ENCODE results near the gene TBC1D9.

The TBC1D9 gene

DNA sequence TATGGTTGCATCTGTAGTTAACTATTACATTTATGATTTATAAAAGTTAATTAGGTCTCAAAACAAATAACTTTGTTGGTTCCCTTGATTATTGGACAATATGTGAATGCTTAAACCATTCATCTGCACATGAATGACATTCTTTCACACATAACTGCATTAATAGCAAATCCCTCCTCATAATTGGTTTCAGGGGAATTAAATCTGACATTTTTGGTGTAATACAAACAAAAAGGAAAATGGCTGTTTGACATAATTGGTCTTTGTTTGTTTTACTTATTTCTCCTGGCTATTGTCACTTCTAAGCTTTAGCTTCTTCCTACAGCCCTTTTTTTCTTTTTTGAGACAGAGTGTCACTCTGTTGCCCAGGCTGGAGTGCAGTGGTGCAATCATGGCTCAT lies 71.9 kb downstream of the TBC1D9 start:
- Histone ChIP-seq H3K4me2 (ENCODE audit: insufficient read depth, low read length, poor library complexity, severe bottlenecking) (no peak overlapping the region), H3K27ac (replicated peaks; ENCODE audit: low read length) (no peak overlapping the region), H4K8ac (ENCODE audit: low read depth, low read length) (no peak overlapping the region), H3K9me3 (replicated peaks in 1 of 2; ENCODE audit: control insufficient read depth in 2 of 2, insufficient read depth in 1 of 2, low read depth in 1 of 2, low read length in 2 of 2) (no peaks in the 10 kb centered on the region), H3K79me1 (ENCODE audit: low read depth, low read length) (peaks cover 2% of the 10 kb centered on the region), H2BK15ac (ENCODE audit: low read length) (no peak overlapping the region), H3K36me3 (replicated peaks in 1 of 2; ENCODE audit: control insufficient read depth in 2 of 2, insufficient read depth in 2 of 2, low read length in 2 of 2) (peaks cover 1 to 43% of the 10 kb centered on the region in 2 donors), H3K23ac (ENCODE audit: low read depth, low read length, poor library complexity) (no peak overlapping the region), H3K9ac (ENCODE audit: low read depth, low read length, poor library complexity) (no peak overlapping the region), H2AFZ (ENCODE audit: low read length) (no peak overlapping the region), H3K4ac (ENCODE audit: low read length) (no peak overlapping the region), H3K4me3 (ENCODE audit: low read length in 2 of 2) (no peak overlapping the region), H3K4me1 (ENCODE audit: control insufficient read depth in 2 of 2, insufficient read depth in 1 of 2, low read depth in 1 of 2, low read length in 2 of 2) (peaks cover 2% of the 10 kb centered on the region in 2 donors), H3K14ac (ENCODE audit: low read length) (no peak overlapping the region), H3K27me3 (ENCODE audit: control insufficient read depth in 3 of 3, insufficient read depth in 3 of 3, low read depth in 1 of 3, low read length in 3 of 3) (no peaks in the 10 kb centered on the region), H2AK5ac (ENCODE audit: low read depth, low read length) (no peak overlapping the region), H2BK12ac (ENCODE audit: low read length) (no peak overlapping the region), H3K18ac (ENCODE audit: low read length) (no peak overlapping the region), H4K91ac (ENCODE audit: low read depth, low read length, poor library complexity) (no peak overlapping the region), H2BK120ac (ENCODE audit: low read depth, low read length) (no peak overlapping the region), H2BK5ac (ENCODE audit: low read length) (no peak overlapping the region)
- no peak for DNase-seq (ENCODE audit: low spot score)

DNA sequence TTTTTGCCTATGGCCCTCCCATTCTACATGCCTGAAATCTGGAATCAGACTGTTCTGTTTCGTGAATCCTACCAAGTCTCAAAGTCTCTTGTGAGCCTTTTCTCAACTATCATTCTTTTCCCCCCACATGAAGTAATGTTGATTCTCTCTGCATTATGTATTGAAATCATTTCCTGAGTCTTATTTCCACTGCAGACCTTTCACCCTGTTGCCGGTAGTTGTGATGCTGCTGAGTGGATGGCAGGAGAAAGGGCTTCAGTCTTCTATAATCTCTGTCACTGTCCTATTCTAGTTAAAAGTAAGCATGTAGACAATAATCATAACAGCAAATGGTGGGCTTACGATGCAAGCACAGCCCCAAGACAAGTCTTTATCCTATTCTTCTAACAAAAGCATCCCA lies 75.0 kb downstream of the TBC1D9 start:
- no peak overlapping the region for H4K91ac ChIP-seq (ENCODE audit: low read depth, low read length, poor library complexity)
- H3K27me3 ChIP-seq (ENCODE audit: control insufficient read depth in 3 of 3, insufficient read depth in 3 of 3, low read depth in 1 of 3, low read length in 3 of 3): no peaks in the 10 kb centered on the region
- H2AFZ ChIP-seq (ENCODE audit: low read length): no peak overlapping the region
- H3K18ac ChIP-seq (ENCODE audit: low read length): no peak overlapping the region
- H3K23ac ChIP-seq (ENCODE audit: low read depth, low read length, poor library complexity): no peak overlapping the region
- no peak overlapping the region for H3K4me2 ChIP-seq (ENCODE audit: insufficient read depth, low read length, poor library complexity, severe bottlenecking)
- no peak overlapping the region for H2BK15ac ChIP-seq (ENCODE audit: low read length)
- no peak overlapping the region for H2AK5ac ChIP-seq (ENCODE audit: low read depth, low read length)
- H3K79me1 ChIP-seq (ENCODE audit: low read depth, low read length): no peaks in the 10 kb centered on the region
- peaks cover 15 to 72% of the 10 kb centered on the region in 2 donors for H3K36me3 ChIP-seq (replicated peaks in 1 of 2; ENCODE audit: control insufficient read depth in 2 of 2, insufficient read depth in 2 of 2, low read length in 2 of 2)
- no peak overlapping the region for H3K9ac ChIP-seq (ENCODE audit: low read depth, low read length, poor library complexity)
- H3K4me1 ChIP-seq (ENCODE audit: control insufficient read depth in 2 of 2, insufficient read depth in 1 of 2, low read depth in 1 of 2, low read length in 2 of 2): no peaks in the 10 kb centered on the region
- H4K8ac ChIP-seq (ENCODE audit: low read depth, low read length): no peak overlapping the region
- whole genome bisulfite sequencing, 2 donors (ENCODE audit: extremely low coverage in 2 of 2, insufficient read length in 2 of 2, insufficient replicate concordance in 1 of 2): no CpG with 5 or more reads among the region's 3 CpGs
- no peak for DNase-seq (ENCODE audit: low spot score)
- no peak overlapping the region for H2BK12ac ChIP-seq (ENCODE audit: low read length)
- no peak overlapping the region for H3K4ac ChIP-seq (ENCODE audit: low read length)
- H2BK120ac ChIP-seq (ENCODE audit: low read depth, low read length): no peak overlapping the region
- no peak overlapping the region for H3K14ac ChIP-seq (ENCODE audit: low read length)
- H2BK5ac ChIP-seq (ENCODE audit: low read length): no peak overlapping the region
- H3K27ac ChIP-seq (replicated peaks; ENCODE audit: low read length): no peak overlapping the region
- no peak overlapping the region for H3K4me3 ChIP-seq (ENCODE audit: low read length in 2 of 2)
- H3K9me3 ChIP-seq (replicated peaks in 1 of 2; ENCODE audit: control insufficient read depth in 2 of 2, insufficient read depth in 1 of 2, low read depth in 1 of 2, low read length in 2 of 2): no peaks in the 10 kb centered on the region

GRCh38 chr4:140680686-140681085 lies 75.5 kb downstream of the TBC1D9 start:
- Histone ChIP-seq H3K27me3 (ENCODE audit: control insufficient read depth in 3 of 3, insufficient read depth in 3 of 3, low read depth in 1 of 3, low read length in 3 of 3) (no peaks in the 10 kb centered on the region), H3K4me2 (ENCODE audit: insufficient read depth, low read length, poor library complexity, severe bottlenecking) (no peak overlapping the region), H3K9me3 (replicated peaks in 1 of 2; ENCODE audit: control insufficient read depth in 2 of 2, insufficient read depth in 1 of 2, low read depth in 1 of 2, low read length in 2 of 2) (no peaks in the 10 kb centered on the region), H3K4me3 (ENCODE audit: low read length in 2 of 2) (no peak overlapping the region), H2BK5ac (ENCODE audit: low read length) (no peak overlapping the region), H2AFZ (ENCODE audit: low read length) (no peak overlapping the region), H4K8ac (ENCODE audit: low read depth, low read length) (no peak overlapping the region), H3K23ac (ENCODE audit: low read depth, low read length, poor library complexity) (no peak overlapping the region), H3K27ac (replicated peaks; ENCODE audit: low read length) (no peak overlapping the region), H2AK5ac (ENCODE audit: low read depth, low read length) (no peak overlapping the region), H2BK12ac (ENCODE audit: low read length) (no peak overlapping the region), H3K4me1 (ENCODE audit: control insufficient read depth in 2 of 2, insufficient read depth in 1 of 2, low read depth in 1 of 2, low read length in 2 of 2) (no peaks in the 10 kb centered on the region), H3K36me3 (replicated peaks in 1 of 2; ENCODE audit: control insufficient read depth in 2 of 2, insufficient read depth in 2 of 2, low read length in 2 of 2) (peaks cover 19 to 72% of the 10 kb centered on the region in 2 donors), H4K91ac (ENCODE audit: low read depth, low read length, poor library complexity) (no peak overlapping the region), H2BK15ac (ENCODE audit: low read length) (no peak overlapping the region), H3K79me1 (ENCODE audit: low read depth, low read length) (no peaks in the 10 kb centered on the region), H3K9ac (ENCODE audit: low read depth, low read length, poor library complexity) (no peak overlapping the region), H3K14ac (ENCODE audit: low read length) (no peak overlapping the region), H3K4ac (ENCODE audit: low read length) (no peak overlapping the region), H2BK120ac (ENCODE audit: low read depth, low read length) (no peak overlapping the region), H3K18ac (ENCODE audit: low read length) (no peak overlapping the region)
- no peak for DNase-seq (ENCODE audit: low spot score)
- WGBS, 2 donors (ENCODE audit: extremely low coverage in 2 of 2, insufficient read length in 2 of 2, insufficient replicate concordance in 1 of 2): no CpG with 5 or more reads among the region's 1 CpG

- Histone ChIP-seq H4K8ac (ENCODE audit: low read depth, low read length) (no peak overlapping the region), H3K9me3 (replicated peaks in 1 of 2; ENCODE audit: control insufficient read depth in 2 of 2, insufficient read depth in 1 of 2, low read depth in 1 of 2, low read length in 2 of 2) (no peaks in the 10 kb centered on the region), H3K4me1 (ENCODE audit: control insufficient read depth in 2 of 2, insufficient read depth in 1 of 2, low read depth in 1 of 2, low read length in 2 of 2) (no peaks in the 10 kb centered on the region), H3K4ac (ENCODE audit: low read length) (no peak overlapping the region), H3K18ac (ENCODE audit: low read length) (no peak overlapping the region), H3K27ac (replicated peaks; ENCODE audit: low read length) (no peak overlapping the region), H2AFZ (ENCODE audit: low read length) (no peak overlapping the region), H3K79me1 (ENCODE audit: low read depth, low read length) (no peaks in the 10 kb centered on the region), H3K9ac (ENCODE audit: low read depth, low read length, poor library complexity) (no peak overlapping the region), H2BK15ac (ENCODE audit: low read length) (no peak overlapping the region), H3K36me3 (replicated peaks in 1 of 2; ENCODE audit: control insufficient read depth in 2 of 2, insufficient read depth in 2 of 2, low read length in 2 of 2) (peaks cover 19 to 67% of the 10 kb centered on the region in 2 donors), H2BK12ac (ENCODE audit: low read length) (no peak overlapping the region), H2BK5ac (ENCODE audit: low read length) (no peak overlapping the region), H3K27me3 (ENCODE audit: control insufficient read depth in 3 of 3, insufficient read depth in 3 of 3, low read depth in 1 of 3, low read length in 3 of 3) (no peaks in the 10 kb centered on the region), H2AK5ac (ENCODE audit: low read depth, low read length) (no peak overlapping the region), H3K4me2 (ENCODE audit: insufficient read depth, low read length, poor library complexity, severe bottlenecking) (no peak overlapping the region), H2BK120ac (ENCODE audit: low read depth, low read length) (no peak overlapping the region), H3K14ac (ENCODE audit: low read length) (no peak overlapping the region), H4K91ac (ENCODE audit: low read depth, low read length, poor library complexity) (no peak overlapping the region), H3K4me3 (ENCODE audit: low read length in 2 of 2) (no peak overlapping the region), H3K23ac (ENCODE audit: low read depth, low read length, poor library complexity) (no peak overlapping the region)
- no peak for DNase-seq (ENCODE audit: low spot score)
- WGBS, 2 donors (ENCODE audit: extremely low coverage in 2 of 2, insufficient read length in 2 of 2, insufficient replicate concordance in 1 of 2): no CpG with 5 or more reads among the region's 3 CpGs
Observed at GRCh38 chr4:140679576-140679975, 76.6 kb downstream of the TBC1D9 start.
